Neural cell (in vitro differentiated cells): Measurements from ENCODE around the gene SLC2A4. TPM values are rescaled to one million over a fixed set of nuclear protein-coding genes. Genes with fewer than 3 reads are reported as not detected.
A peak's percentile ranks its signal among the peaks of the same experiment; 100 is the strongest.

Source experiments
- H2AFZ ChIP-seq: fragments of 200-600, 300-800 bp; sonication (generic), shearing (Covaris generic); 2 replicates; pipeline ENCODE4 v1.6.0; 2014; ENCODE audit warnings: low read depth, mild to moderate bottlenecking, antibody characterized with exemption, low read length, moderate library complexity
- H3F3A ChIP-seq: fragments of 200-600 bp; shearing (Covaris generic); 2 replicates; pipeline ENCODE4 v1.6.1; 2016; ENCODE audit warnings: mild to moderate bottlenecking, moderate library complexity, mixed read lengths, antibody characterized with exemption, low read length; ENCODE audit not compliant: insufficient read depth, poor library complexity, severe bottlenecking
- H3K27ac ChIP-seq: fragments of 200-600, 300-800 bp; sonication (generic), shearing (Covaris generic); 2 replicates; pipeline ENCODE4 v1.5.1; 2014; ENCODE audit warnings: mild to moderate bottlenecking, low read length, moderate library complexity
- H3K27me3 ChIP-seq: fragments of 300-800, 200-600 bp; sonication (generic), shearing (Covaris generic); 2 replicates; pipeline ENCODE4 v1.6.0; 2014; ENCODE audit warnings: mild to moderate bottlenecking, low read depth, low read length, moderate library complexity; ENCODE audit not compliant: insufficient read depth
- H3K36me3 ChIP-seq: fragments of 300-800, 200-600 bp; sonication (generic), shearing (Covaris generic); 2 replicates; pipeline ENCODE4 v1.5.1; 2014; ENCODE audit warnings: mild to moderate bottlenecking, antibody characterized with exemption, low read length, moderate library complexity; ENCODE audit not compliant: insufficient read depth
- H3K4me2 ChIP-seq: fragments of 300-800, 200-600 bp; sonication (generic), shearing (Covaris generic); 2 replicates; pipeline ENCODE4 v1.6.0; 2014; ENCODE audit warnings: mild to moderate bottlenecking, low read length
- H3K4me3 ChIP-seq: fragments of 300-800, 200-600 bp; sonication (generic), shearing (Covaris generic); 2 replicates; pipeline ENCODE4 v1.5.1; 2014; ENCODE audit warnings: mild to moderate bottlenecking, low read length, moderate library complexity
- H3K79me2 ChIP-seq: fragments of 200-600 bp; shearing (Covaris generic); replicated peaks from 2 replicates; pipeline ENCODE4 v1.6.0; 2014; ENCODE audit warnings: mild to moderate bottlenecking, low read length, moderate library complexity; ENCODE audit not compliant: insufficient read depth
- H3K9ac ChIP-seq: fragments of 300-800, 200-600 bp; sonication (generic), shearing (Covaris generic); 2 replicates; pipeline ENCODE4 v1.6.1; 2016; ENCODE audit warnings: mild to moderate bottlenecking, low read length, mixed read lengths
- H3K9me2 ChIP-seq: fragments of 200-600 bp; shearing (Covaris generic); 2 replicates; pipeline ENCODE4 v1.6.1; 2016; ENCODE audit warnings: mild to moderate bottlenecking, low read length, mixed read lengths; ENCODE audit not compliant: insufficient read depth
- H3K9me3 ChIP-seq: fragments of 200-600, 300-800 bp; sonication (generic), shearing (Covaris generic); 2 replicates; pipeline ENCODE4 v1.6.1; 2016; ENCODE audit warnings: mild to moderate bottlenecking, mixed run types, low read length, moderate library complexity, mixed read lengths
- H4K20me1 ChIP-seq: fragments of 200-600 bp; shearing (Covaris generic); 2 replicates; pipeline ENCODE4 v1.6.1; 2016; ENCODE audit warnings: mild to moderate bottlenecking, mixed run types; ENCODE audit not compliant: insufficient read depth
- CTCF ChIP-seq: fragments of 450-650 bp; IDR thresholded peaks from 2 replicates; pipeline ENCODE4 v1.5.1; 2014; ENCODE audit warnings: antibody characterized with exemption, mild to moderate bottlenecking, moderate library complexity; ENCODE audit not compliant: poor library complexity, severe bottlenecking
- EP300 ChIP-seq: fragments of 450-650 bp; conservative IDR thresholded peaks from 2 replicates; pipeline ENCODE4 v1.6.1; 2014; ENCODE audit warnings: antibody characterized with exemption, mild to moderate bottlenecking, moderate library complexity; ENCODE audit not compliant: poor library complexity, severe bottlenecking
- EZH2 ChIP-seq: fragments of 200-600, 300-800 bp; shearing (Covaris generic), sonication (generic); IDR thresholded peaks from 2 replicates; pipeline ENCODE4 v1.6.1; 2014; ENCODE audit warnings: antibody characterized with exemption, low read length, borderline replicate concordance, mild to moderate bottlenecking; ENCODE audit not compliant: insufficient read depth, poor library complexity, severe bottlenecking
- MXI1 ChIP-seq: fragments of 450-650 bp; conservative IDR thresholded peaks from 2 replicates; pipeline ENCODE4 v1.6.1; 2014; ENCODE audit warnings: antibody characterized with exemption, mild to moderate bottlenecking; ENCODE audit not compliant: poor library complexity, severe bottlenecking
- POLR2AphosphoS5 ChIP-seq: IDR thresholded peaks from 2 replicates; pipeline ENCODE4 v1.6.1; 2012
- RAD21 ChIP-seq: fragments of 450-650 bp; conservative IDR thresholded peaks from 2 replicates; pipeline ENCODE4 v1.6.1; 2014; ENCODE audit warnings: antibody characterized with exemption, mild to moderate bottlenecking, moderate library complexity
- REST ChIP-seq: IDR thresholded peaks from 2 replicates; pipeline ENCODE4 v1.6.1; 2012; ENCODE audit warnings: borderline replicate concordance
- SMC3 ChIP-seq: fragments of 450-650 bp; conservative IDR thresholded peaks from 2 replicates; pipeline ENCODE4 v1.6.1; 2014; ENCODE audit warnings: antibody characterized with exemption, mild to moderate bottlenecking, moderate library complexity; ENCODE audit not compliant: poor library complexity
- TAF1 ChIP-seq: IDR thresholded peaks from 2 replicates; pipeline ENCODE4 v1.6.1; 2012; ENCODE audit warnings: low read depth
- polyA plus RNA-seq: library from polyadenylated mRNA; depleted of rRNA; stranded (reverse); fragments of >200 nt; gene quantifications from 2 replicates; pipeline ENCODE4 v1.2.3, GENCODE V29; 2014

The SLC2A4 gene
- polyA plus RNA-seq, 1 donor from 2014 or later: not detected

GRCh38 chr17:7295230-7296180, 14.0 kb downstream of the SLC2A4 start:
- Histone ChIP-seq H3K27me3 (peaks cover 49% of the 10 kb centered on the region), H3F3A (no peaks in the 10 kb centered on the region), H3K36me3 (no peaks in the 10 kb centered on the region), H3K27ac (no peak overlapping the region), H3K9me3 (no peaks in the 10 kb centered on the region), H3K9ac (no peak overlapping the region), H3K4me3 (peak overlapping the region; percentile 66), H4K20me1 (no peaks in the 10 kb centered on the region), H3K4me2 (no peak overlapping the region), H3K9me2 (no peaks in the 10 kb centered on the region), H2AFZ (no peak overlapping the region), H3K79me2 (no peaks in the 10 kb centered on the region)
- no peak for TF ChIP-seq POLR2AphosphoS5
- no peak for TF ChIP-seq SMC3
- TF ChIP-seq EP300: no peak
- TF ChIP-seq EZH2: no peak
- no peak for TF ChIP-seq RAD21
- no peak for TF ChIP-seq REST
- TF ChIP-seq MXI1: no peak
- TF ChIP-seq CTCF: no peak
- TF ChIP-seq TAF1: no peak

DNA sequence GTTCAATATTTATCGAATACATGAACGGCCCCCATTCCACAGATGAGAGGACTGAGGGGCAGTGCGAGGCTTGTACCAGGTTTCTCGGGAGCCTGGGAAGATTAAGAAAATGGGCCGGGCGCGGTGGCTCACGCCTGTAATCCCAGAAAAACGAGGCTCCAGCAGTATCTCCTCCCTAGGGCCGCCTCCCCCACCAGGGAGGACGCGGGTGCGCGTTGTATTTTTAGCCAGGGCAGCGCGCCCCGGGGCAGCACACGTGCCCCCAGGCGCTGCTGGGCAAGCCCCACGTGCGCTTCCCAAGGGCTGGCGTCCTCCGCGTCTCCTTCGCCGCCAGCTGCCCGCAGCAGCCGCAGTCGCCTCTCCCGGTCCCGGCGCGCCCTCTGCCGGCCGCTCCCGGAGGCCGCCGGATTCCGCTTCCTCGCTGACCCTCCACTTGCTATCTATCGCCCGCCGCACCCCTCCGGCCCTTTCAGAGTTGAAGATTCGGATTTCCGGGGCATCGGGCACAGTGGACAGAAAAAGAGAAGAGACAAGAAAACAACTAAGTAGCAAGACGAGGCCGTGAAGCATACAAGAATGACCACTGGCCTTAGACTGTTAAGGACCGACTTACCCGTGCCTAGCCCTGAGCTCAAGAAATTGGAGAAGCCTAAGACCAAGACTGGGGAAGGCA, 14.8 kb downstream of the SLC2A4 start:
- Histone ChIP-seq H3K9ac (no peak overlapping the region), H2AFZ (no peak overlapping the region), H3K9me3 (no peaks in the 10 kb centered on the region), H3K4me2 (no peak overlapping the region), H4K20me1 (no peaks in the 10 kb centered on the region), H3K27me3 (peaks cover 49% of the 10 kb centered on the region), H3K36me3 (no peaks in the 10 kb centered on the region), H3K27ac (no peak overlapping the region), H3K79me2 (no peaks in the 10 kb centered on the region), H3K4me3 (peak overlapping the region; percentile 55), H3F3A (no peaks in the 10 kb centered on the region), H3K9me2 (no peaks in the 10 kb centered on the region)
- TF ChIP-seq REST: no peak
- TF ChIP-seq POLR2AphosphoS5: no peak
- TF ChIP-seq SMC3: peak; percentile 94
- no peak for TF ChIP-seq EZH2
- TF ChIP-seq MXI1: peak; percentile 92
- TF ChIP-seq RAD21: peak; percentile 88
- TF ChIP-seq TAF1: no peak
- peak; percentile 93 for TF ChIP-seq CTCF
